Jurkat, Clone E6-1 (cell line): ENCODE measurements around the gene ABT1. TPM values are rescaled to one million over a fixed set of nuclear protein-coding genes. Genes with fewer than 3 reads are reported as not detected.
"Not testable (repeated sequence)": the region's sequence is repeated elsewhere in the genome, so short reads cannot be mapped to it uniquely, and the experiment has no call there.

ENCODE experiments used
- DNase-seq: peaks from one replicate; pipeline ENCODE4 v3.0.0-alpha.2; 2011; ENCODE audit warnings: low read depth, low spot score
- H3K4me3 ChIP-seq: 2 replicates; pipeline ENCODE4 v1.5.1; 2011; ENCODE audit warnings: mild to moderate bottlenecking, low read length, control low read depth, moderate library complexity
- polyA plus RNA-seq: library from polyadenylated mRNA; unstranded; fragments of >200 nt; gene quantifications from one replicate; pipeline ENCODE4 v1.2.1, GENCODE V29; 2012; ENCODE audit warnings: missing spikeins; ENCODE audit not compliant: insufficient read length, insufficient read depth

ABT1 gene
- polyA plus RNA-seq, result 25.6 TPM

DNA sequence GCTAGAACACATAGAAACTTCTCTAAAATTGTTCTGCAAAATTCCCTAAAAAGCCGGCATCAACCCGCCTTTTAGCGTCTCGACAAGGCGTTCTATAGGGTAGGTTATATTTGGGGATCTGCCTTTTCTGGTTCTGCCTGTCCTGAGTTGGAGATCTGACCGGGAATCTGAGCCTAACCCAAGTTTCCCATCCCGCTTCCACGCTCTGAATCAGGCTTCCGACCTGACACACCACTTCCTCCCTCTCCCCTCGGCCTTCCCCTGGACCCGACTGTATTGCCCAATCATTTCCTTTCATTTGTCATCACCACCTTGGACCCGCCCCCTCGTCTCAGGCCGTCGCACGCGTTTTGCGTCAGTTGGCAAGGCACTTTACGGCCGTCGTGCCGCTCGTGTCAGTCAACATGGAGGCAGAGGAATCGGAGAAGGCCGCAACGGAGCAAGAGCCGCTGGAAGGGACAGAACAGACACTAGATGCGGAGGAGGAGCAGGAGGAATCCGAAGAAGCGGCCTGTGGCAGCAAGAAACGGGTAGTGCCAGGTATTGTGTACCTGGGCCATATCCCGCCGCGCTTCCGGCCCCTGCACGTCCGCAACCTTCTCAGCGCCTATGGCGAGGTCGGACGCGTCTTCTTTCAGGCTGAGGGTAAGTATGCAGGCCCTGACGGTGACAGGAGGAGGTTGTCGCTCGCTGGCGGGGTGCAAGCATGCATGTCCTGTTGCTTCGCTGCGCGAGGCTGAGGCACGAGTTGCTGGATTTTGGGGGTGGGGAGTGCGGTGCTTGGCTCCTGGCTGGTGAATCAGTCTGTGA lies at the start of gene ABT1:
ABT1 (plus strand) TSS at position 375 of the 810 bp plus-strand sequence; CDS start at position 405, 30 bp downstream.
- DNase-seq, result peak; percentile 96
- H3K4me3 ChIP-seq, result peak within 1 kb of the TSS; percentile 99

DNA sequence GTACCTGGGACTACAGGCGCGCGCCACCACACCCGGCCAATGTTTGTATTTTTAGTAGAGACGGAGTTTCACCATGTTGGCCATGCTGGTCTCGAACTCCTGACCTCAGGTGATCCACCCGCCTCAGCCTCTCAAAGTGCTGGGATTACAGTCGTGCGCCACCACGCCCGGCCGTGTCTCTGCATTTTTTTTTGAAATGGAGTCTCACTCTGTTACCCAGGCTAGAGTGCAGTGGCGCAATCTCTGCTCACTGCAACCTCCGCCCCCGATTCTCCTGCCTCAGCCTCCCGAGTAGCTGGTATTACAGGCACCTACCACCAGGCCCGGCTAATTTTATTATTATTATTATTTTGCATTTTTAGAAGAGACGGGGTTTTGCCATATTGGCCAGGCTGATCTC lies 49.4 kb upstream of the ABT1 start:
- H3K4me3 ChIP-seq, DNase-seq: not testable (repeated sequence)

DNA sequence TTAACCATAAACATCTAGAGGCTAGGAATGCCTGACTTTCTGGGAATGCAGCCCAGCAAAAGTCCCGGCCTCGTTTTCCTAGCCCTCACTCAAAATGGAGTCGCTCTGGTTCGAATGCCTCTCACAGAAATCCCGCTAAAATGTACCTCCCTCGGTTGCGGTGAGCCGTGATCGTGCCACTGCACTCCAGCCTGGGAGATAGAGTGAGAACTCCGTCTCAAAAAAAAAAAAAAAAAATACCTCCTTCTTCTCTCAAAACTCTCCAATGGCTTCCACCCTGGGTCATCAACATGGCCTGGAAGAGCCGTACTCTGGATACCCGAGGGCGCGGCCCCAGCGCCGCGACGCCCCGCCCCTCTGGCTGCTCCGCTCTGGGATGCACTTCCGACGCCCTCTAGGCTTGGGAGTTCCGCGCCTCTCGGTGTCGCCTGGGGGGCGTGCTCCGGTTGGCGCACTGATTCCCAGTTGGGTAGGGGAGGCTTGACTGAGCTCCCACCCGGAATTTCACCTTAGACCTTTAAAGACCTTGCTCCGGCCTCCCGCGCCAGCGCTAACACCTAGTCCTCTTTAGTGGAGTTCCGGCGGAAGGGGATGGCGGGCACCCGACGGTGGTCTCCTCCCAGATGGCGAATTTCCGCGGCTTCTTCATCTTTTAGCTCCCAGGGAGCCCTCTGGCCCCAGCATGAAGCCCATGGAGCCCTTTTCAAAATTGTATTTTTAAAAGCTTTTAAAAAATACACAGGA lies 46.3 kb upstream of the ABT1 start:
- peak; percentile 55 for DNase-seq

DNA sequence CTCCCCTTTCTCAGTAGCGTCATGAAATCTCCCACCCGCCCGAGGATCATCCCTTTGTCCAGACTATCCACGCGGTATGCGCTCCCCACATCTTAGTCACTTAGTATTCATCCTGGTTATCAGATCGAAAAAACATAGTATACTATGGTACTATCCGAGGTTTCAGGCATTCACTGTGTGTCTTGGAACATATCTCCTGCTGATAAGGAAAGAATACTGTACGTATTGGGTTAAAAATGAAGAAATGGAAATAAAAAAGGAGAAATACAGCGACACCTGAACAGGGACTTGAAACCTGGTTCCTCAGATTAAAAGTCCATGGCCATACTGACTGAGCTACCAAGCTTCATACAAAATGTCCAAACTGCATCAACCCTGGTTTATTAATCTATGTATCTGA lies 44.5 kb upstream of the ABT1 start:
- H3K4me3 ChIP-seq, result no peak overlapping the region
- no peak for DNase-seq

More for the DNA sequence above, 46.3 kb upstream of the ABT1 start:
- peak overlapping the region; percentile 68 for H3K4me3 ChIP-seq

DNA sequence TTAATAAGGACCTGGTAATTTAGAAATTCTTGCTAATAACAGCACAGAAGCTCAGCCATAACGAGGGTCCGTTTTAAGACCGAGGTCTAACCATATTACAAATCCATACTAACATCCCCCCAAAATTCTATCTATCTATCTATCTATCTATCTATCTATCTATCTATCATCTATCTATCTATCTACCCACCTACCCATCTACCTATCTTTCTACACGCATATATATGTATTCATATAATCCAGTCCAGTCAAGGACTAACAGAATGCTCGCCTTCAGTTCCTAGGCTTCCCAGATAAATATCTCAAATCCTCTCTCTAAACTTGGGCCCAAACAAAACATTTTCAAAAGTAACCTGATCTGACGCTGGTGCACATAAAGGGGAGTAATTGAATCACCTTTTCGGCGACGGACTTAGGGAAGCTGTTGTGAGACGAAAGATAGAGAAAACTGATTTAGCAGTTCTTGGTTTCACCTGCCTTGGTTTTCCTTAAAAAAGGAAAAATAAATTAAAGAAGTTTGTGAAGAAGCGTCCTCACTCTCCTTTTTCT lies 44.0 kb upstream of the ABT1 start:
- DNase-seq, result no peak
- H3K4me3 ChIP-seq, result peak overlapping the region; percentile 95

DNA sequence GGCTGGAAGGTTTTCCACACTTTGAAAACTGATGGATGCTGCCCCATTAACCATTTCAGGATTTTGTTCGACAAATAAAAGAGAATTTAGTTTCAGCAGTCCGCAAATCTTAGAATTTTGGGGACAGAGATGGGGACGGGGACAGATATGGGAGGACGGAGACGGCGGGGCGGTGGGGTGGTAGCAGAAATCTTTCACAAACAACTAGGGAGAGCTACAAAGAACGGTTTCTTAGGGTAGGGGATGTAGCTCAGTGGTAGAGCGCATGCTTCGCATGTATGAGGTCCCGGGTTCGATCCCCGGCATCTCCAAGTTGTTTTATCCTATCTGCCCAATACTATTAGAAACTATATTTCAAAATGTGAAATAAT lies 43.5 kb upstream of the ABT1 start:
- peak; percentile 79 for DNase-seq
- H3K4me3 ChIP-seq, result peak overlapping the region; percentile 95

DNA sequence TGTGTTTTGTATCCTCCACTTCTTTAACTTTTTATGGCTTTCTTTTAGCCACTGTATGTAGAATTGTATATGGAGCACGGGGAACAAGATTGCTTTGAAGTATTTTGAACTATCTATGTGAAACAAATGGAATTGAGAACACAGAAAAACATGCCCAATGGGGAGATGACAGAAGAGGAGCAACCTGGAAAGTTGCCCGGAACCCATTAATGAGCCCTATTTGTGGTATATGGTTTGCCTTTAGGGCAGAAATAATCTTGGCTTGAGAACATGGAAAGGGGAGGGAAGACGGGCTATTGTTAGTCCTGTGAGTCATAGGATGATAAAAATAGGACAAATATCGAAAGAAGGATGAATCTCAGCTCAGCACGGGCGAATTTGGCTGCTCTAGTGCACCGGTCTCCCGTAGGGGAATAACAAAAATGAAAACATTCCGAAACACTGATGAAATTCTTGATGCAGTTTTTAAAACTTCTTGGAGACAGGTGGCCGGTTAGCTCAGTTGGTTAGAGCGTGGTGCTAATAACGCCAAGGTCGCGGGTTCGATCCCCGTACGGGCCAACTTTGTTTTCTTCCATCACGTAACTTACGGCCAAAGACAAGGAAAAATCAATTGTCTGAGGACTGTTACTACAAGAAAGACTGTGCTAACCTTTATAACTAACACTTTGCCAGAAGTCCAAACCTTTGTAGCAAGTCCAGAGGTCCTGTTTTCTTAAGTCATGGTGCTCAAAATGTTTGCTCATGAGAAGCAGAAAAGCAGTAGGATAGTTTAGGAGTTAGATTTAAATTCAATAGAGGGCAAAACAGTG lies 42.9 kb upstream of the ABT1 start:
- H3K4me3 ChIP-seq, result peak overlapping the region; percentile 95

DNA sequence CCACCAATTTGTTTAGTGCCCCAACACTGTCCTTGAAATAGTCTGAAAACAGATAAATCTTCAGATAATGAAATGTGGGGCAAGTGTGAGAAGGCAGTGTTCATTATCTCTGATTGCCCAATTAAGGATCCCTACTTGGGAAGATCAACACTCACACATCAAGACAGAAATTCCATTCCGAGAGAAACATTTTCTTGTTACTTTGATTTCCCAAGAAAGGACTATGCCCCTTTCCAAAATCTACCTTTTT lies 42.4 kb upstream of the ABT1 start:
- H3K4me3 ChIP-seq, result peak overlapping the region; percentile 95
- no peak for DNase-seq

More for the DNA sequence above, 42.9 kb upstream of the ABT1 start:
- DNase-seq, result peak; percentile 88

DNA sequence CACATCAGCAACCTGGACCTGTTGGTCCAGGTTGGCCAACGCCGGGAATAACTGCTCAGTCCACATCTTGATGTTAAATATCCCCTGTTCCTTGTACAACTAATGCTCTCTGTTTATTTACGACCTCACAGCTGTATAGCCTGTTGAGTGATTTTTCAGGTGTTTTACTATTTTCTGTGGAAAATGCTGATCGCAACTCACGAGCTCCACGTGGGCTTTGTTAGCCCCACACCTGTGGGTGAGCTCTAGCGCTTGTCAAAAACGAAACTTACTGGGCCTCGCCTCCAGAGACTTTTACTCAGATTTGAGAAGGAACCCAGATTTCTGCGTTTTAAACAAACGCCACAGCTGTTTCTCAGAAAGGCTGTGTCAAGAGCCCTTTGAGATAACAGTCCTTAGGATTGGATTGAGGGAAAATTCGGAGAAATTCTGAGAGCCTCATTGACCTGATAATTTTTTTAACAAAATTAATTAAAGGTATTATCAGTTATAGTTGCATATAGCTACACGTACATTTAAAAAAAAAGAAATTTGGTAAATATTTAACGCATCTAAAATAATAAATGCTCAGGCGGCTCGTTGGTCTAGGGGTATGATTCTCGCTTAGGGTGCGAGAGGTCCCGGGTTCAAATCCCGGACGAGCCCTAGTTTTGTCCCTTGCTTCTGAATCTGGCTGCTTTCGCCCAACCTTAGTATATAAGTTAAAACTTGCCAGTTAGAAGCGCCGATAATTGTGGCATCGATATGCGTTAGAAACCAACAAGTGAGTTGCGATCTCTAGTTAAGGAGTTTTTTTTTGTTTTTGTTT lies 41.9 kb upstream of the ABT1 start:
- DNase-seq, result peak; percentile 73

DNA sequence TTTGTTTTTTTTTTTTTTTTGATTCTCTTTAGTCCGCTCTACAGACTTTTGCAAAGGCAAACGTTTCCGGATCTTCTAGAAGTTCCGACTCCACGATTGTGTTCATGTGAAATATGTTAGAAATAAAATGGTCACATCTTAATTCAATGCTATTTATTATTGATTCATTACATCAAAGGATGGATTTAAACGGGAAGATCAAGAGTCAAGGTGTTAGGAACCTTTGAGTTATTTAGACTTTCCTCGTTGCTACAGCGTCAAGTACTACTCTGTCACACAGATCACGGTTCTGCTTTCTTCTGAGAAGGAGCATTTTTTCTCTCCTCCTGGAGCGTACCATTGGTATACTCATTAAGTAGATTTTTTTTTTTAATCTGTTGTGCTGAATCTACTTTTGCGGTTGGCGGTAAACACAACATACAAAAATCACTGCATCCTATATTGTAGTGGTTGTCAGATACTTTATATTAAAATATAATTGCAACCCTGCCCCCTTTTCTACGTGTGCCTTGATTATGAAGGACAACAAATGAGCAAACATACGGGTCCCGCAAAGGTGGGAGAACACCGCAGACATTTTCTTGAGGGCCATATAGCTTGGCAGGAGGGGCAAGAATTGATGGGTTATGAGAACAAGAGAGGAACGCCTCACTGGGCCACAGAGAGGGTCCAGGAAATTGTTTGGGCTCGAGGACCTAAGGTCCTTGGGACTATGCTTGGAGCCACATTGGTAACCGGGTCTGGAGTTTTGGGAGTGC lies 41.1 kb upstream of the ABT1 start:
- no peak for DNase-seq
- peak overlapping the region; percentile 95 for H3K4me3 ChIP-seq

More for the DNA sequence above, 41.9 kb upstream of the ABT1 start:
- peak overlapping the region; percentile 95 for H3K4me3 ChIP-seq

DNA sequence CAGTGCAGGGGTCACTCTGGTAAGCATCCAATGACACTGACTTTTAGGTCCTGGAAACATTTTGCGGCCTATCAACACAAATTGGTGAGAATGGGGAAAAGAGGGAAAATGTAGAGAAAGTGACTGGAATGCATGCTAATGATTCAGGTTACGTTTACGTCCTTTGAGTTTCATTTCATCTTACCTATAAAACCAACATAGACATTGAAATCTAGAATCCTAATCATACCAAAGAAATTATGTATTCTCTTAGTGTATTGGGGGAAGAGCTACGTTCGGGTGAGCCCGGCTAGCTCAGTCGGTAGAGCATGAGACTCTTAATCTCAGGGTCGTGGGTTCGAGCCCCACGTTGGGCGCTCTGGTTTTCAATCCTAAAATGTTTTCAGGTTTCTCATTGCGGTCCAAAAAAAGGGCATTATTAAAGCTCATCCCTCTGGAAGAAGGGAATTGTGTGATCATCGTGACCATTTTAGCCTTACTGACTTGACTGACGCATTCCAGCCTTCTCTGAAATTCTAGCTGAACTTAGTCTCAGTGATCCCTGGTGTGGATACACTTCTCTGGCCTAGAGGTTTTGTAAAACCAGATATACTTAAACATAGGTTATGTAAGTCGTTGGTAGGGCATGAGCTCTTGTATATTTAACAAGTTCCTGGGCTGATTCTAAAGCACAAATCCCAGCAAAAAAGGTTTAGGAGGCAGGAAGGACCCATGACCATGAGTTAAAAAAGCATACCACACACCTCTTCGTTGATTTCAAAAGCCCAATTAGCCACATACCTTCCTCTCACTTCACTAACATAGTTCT lies 40.3 kb upstream of the ABT1 start:
- H3K4me3 ChIP-seq, result no peak overlapping the region
- peak; percentile 70 for DNase-seq

DNA sequence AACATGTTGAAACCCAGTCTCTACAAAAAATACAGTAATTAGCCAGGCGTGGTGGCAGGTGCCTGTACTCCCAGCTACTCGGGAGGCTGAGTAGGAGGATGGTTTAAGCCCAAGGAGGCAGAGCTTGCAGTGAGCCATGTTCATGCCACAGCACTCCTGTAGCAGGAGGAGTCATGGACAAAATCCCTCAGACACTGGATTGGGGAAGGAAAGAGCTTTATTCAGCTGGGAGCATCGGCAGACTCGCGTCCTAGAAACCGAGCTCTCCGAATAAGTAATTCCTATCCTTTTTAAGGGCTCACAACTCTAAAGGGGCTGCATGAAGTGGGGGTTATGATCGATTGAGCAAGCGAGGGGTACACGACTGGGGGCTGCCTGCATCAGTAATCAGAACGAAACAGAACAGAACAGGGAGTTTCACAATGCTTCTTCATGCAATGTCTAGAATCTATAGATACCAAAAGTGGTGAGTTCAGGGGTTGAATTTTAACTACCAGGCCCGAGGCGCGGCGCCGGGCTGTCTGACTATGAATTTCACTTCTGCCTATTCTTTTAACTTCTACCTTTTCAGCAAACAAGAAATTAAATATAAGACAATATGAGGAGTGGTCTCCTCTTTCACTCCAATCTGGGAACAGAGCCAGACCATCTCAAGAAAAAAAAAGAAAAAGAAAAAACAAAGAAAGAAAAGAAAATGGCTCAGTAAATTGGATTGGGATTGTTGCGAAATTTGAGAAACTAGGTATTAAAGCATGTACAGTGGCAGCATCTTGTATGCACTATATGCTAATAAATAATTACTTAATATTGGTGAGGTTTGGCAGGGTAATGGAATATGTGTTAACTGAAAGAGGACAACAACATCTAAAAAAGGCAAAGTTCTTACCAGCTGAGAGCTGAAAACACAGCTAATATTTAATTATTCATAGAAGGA lies 35.0 kb upstream of the ABT1 start:
- DNase-seq, result no peak
- H3K4me3 ChIP-seq, result no peak overlapping the region

DNA sequence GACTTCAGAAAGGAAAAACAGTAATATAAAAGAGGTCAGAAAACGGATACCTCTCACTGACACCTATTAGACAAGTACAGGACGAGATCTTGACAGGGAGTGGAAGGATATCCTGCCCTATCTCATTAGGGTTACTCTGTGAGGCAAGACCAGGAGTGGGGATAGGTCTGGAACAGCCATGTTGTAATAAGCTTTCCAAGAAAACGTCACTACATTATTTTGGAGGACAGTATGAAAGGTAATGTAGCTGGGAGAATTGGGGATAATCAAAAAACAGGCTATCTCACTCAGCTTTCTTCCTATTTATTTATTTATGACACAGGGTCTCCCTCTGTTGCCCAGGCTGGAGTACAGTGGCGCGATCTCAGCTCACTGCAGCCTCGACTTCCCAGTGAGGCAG lies 33.3 kb upstream of the ABT1 start:
- H3K4me3 ChIP-seq, result no peak overlapping the region
- no peak for DNase-seq

DNA sequence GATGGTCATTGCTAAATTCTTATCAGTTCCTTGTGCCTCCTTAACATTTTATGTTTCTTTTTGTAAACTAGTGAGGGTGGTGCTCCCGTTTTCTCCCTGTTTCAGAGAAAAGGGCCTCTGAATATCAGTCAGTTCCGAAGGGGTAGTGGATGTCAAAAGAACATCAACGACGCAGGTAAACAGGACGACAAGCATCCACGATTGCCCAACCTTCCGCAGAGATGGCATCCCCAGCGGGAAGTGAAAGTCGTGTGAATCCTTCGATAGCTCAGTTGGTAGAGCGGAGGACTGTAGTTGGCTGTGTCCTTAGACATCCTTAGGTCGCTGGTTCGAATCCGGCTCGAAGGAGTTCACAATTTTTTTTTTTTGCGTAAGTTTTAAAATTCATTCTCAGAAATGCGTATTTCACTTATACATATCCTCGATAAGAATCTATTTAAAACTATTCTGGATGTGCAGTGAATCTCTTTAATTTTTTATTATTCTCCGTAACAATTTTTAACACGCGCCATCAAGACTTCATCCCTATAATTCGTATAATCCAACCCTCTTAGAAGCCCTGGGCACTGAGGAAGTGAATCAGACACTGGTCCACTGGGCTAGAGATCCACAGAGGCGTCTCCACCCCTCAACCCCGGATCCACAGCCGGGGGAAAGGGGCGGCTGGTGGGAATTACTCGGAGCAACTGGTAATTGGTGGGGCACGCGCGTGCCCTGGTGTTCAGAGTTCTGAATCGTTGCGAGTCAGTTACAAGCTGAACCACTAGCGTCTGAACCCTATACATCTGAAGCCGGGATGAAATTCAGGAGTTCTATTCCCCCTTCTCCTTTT lies 27.9 kb upstream of the ABT1 start:
- H3K4me3 ChIP-seq, result peak overlapping the region; percentile 59
- DNase-seq, result peak; percentile 96

DNA sequence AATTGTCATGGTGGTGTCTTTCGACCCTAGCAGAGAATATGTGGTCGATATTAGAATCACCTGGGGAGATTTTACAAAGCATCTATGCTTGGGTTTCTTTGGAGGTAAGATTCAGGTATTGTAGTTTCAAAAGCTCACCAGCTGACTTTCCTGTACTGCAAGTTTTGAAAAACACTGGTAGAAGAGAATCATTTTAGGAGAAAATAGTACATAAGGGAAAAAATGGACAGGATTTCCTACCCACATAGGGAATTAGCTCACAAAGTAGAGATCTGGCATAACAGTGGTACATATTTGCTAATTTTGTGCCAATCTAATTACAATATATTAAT lies 27.4 kb upstream of the ABT1 start:
- no peak for DNase-seq
- peak overlapping the region; percentile 59 for H3K4me3 ChIP-seq
